Gastroesophageal sphincter (tissue), 4 donors: ENCODE data around the gene MET. TPM values are rescaled to one million over a fixed set of nuclear protein-coding genes. Genes with fewer than 3 reads are reported as not detected.
"Not testable (repeated sequence)": the region's sequence is repeated elsewhere in the genome, so short reads cannot be mapped to it uniquely, and the experiment has no call there.

ENCODE experiments used
- ATAC-seq: fragments of 150-250 bp; one replicate; pipeline ENCODE4 v1.9.1; 2016; ENCODE audit warnings: mild to moderate bottlenecking, moderate library complexity
- H3K27ac ChIP-seq, 4 donors: fragments of 200-600 bp; sonication (generic) in 3 of 4; 1 replicate in 3 of 4; 2 replicates in 1 of 4; pipeline ENCODE4 v1.5.1; 2016 to 2019
- H3K27me3 ChIP-seq: fragments of 200-600 bp; sonication (generic); one replicate; pipeline ENCODE4 v1.5.1; 2019
- H3K36me3 ChIP-seq, 2 donors: fragments of 200-600 bp; sonication (generic); one replicate each; pipeline ENCODE4 v1.5.1; 2019; ENCODE audit warnings: control low read depth in 1 of 2
- H3K4me1 ChIP-seq, 3 donors: fragments of 200-600 bp; sonication (generic); 1 replicate in 2 of 3; 2 replicates in 1 of 3; pipeline ENCODE4 v1.5.1; 2016 to 2019; ENCODE audit warnings: control low read depth in 2 of 3
- H3K4me3 ChIP-seq, 2 donors: fragments of 200-600 bp; sonication (generic); one replicate each; pipeline ENCODE4 v1.5.1; 2019; ENCODE audit warnings: mild to moderate bottlenecking in 1 of 2, moderate library complexity in 1 of 2
- H3K9me3 ChIP-seq, 3 donors: fragments of 200-600 bp; sonication (generic); one replicate each; pipeline ENCODE4 v1.5.1; 2017 to 2019; ENCODE audit warnings: control low read depth in 2 of 3
- EP300 ChIP-seq: sonication (generic); formaldehyde crosslinking; IDR thresholded peaks from one replicate; pipeline ENCODE4 v1.6.1; 2017; ENCODE audit warnings: antibody characterized with exemption, mild to moderate bottlenecking
- POLR2A ChIP-seq, 2 donors: fragments of 450-650 bp; IDR thresholded peaks; one replicate each; pipeline ENCODE4 v1.6.1; 2017; ENCODE audit warnings: antibody characterized with exemption in 2 of 2, mild to moderate bottlenecking in 2 of 2, moderate library complexity in 1 of 2
- POLR2AphosphoS5 ChIP-seq: sonication (generic); formaldehyde crosslinking; IDR thresholded peaks from one replicate; pipeline ENCODE4 v1.6.1; 2017; ENCODE audit warnings: antibody characterized with exemption
- WGBS, 2 donors: methylation state at CpG; one replicate each; pipeline ENCODE4 v1.1.5; 2018; ENCODE audit warnings: low coverage in 1 of 2; 5-methylcytosine and 5-hydroxymethylcytosine counted together
- total RNA-seq, 4 donors: library from RNA; depleted of rRNA; stranded (reverse); fragments of >200 nt; gene quantifications; one replicate each; pipeline ENCODE4 v1.1.0, GENCODE V29; 2016
- TF ChIP-seq, protein P1 (sequence below), 4 experiments: fragments of 200-600 bp in 2 of 4; fragments of 450-650 bp in 2 of 4; sonication (generic) in 1 of 4; IDR thresholded peaks; one replicate each; pipeline ENCODE4 v1.5.1; 2017 to 2019; ENCODE audit warnings: antibody characterized with exemption in 4 of 4, mild to moderate bottlenecking in 2 of 4, moderate library complexity in 2 of 4

MET gene
- total RNA-seq, 4 donors from 2014 or later = 5.8 to 27.2 (median 21.3) TPM

DNA sequence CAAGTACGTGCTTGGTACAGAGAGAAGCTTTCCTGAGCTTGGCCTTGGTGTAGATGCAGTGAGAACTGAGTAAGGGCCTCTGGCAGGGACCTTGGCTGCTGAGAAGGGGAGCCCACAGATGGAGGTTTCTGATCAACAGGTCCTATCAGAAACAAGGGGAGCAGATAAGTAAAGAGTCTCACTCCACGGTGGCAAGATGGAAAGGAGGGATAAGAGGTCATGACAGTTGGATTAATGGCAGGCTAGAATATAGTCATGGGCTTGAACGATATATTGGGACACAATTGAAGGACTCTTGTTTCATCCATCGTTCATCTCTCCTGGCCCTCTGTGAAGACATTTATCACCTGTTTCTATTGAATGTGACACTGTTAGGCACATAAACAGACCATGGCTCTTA lies 41.5 kb downstream of the MET start:
- Histone ChIP-seq H3K4me1 (peaks cover 0 to 8% (median 0%) of the 10 kb centered on the region in 3 donors), H3K9me3 (no peaks in the 10 kb centered on the region), H3K4me3 (no peak overlapping the region), H3K27ac (no peak overlapping the region), H3K36me3 (no peaks in the 10 kb centered on the region), H3K27me3 (no peaks in the 10 kb centered on the region)
- no peak for ATAC-seq
- WGBS, 2 donors = 68 to 85% methylated on average over 3 to 4 of the region's 4 CpGs
- TF ChIP-seq POLR2A (IDR thresholded peaks at IDR 0.05) (no peak), POLR2AphosphoS5 (no peak), EP300 (no peak)
- TF ChIP-seq, protein P1, sequence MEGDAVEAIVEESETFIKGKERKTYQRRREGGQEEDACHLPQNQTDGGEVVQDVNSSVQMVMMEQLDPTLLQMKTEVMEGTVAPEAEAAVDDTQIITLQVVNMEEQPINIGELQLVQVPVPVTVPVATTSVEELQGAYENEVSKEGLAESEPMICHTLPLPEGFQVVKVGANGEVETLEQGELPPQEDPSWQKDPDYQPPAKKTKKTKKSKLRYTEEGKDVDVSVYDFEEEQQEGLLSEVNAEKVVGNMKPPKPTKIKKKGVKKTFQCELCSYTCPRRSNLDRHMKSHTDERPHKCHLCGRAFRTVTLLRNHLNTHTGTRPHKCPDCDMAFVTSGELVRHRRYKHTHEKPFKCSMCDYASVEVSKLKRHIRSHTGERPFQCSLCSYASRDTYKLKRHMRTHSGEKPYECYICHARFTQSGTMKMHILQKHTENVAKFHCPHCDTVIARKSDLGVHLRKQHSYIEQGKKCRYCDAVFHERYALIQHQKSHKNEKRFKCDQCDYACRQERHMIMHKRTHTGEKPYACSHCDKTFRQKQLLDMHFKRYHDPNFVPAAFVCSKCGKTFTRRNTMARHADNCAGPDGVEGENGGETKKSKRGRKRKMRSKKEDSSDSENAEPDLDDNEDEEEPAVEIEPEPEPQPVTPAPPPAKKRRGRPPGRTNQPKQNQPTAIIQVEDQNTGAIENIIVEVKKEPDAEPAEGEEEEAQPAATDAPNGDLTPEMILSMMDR (IDR thresholded peaks at IDR 0.05) = no peak

DNA sequence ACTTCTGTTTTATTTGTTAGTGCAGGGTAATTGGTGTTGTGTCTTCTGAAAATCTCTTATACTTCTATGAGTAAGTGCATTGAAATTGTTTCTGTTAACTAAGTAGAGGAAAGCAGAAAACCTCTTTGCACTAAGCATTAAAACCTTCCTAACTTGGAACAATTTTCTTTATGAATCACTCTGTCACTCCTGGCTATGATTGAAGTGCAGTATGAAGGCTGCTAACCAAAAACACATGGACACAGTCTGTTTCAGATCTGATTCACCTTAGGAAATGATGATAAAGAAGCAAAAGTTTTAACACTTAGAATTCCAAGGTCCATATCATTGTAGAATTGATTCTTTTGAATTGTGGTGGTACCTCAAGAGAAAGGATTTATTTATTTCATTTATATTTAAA lies 41.9 kb downstream of the MET start:
- no peak for ATAC-seq
- Histone ChIP-seq H3K27ac (no peak overlapping the region), H3K36me3 (no peaks in the 10 kb centered on the region), H3K4me3 (no peak overlapping the region), H3K4me1 (peaks cover 0 to 8% (median 0%) of the 10 kb centered on the region in 3 donors), H3K27me3 (no peaks in the 10 kb centered on the region), H3K9me3 (no peaks in the 10 kb centered on the region)
- TF ChIP-seq EP300 (no peak), POLR2AphosphoS5 (no peak), POLR2A (IDR thresholded peaks at IDR 0.05) (no peak)
- TF ChIP-seq, protein P1 (IDR thresholded peaks at IDR 0.05) = no peak

DNA sequence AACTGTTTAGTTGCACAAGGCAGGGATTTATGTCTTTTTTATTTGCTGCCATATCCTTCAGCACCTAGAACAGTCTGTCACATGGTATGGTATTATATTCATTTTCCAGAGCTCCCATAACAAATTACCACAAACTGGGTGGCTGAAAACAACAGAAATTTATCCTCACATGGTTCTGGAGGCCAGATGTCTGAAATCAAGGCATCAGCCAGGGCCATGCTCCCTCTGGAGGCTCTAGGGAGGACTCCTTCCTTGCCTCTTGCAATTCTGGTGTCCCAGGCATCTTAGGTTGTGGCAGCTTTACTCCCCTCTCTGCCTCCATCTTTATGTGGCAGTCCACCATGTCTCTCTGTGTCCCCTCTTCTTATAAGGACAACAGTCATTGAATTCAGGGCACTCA lies 43.1 kb downstream of the MET start:
- H3K4me1 ChIP-seq = peaks cover 0 to 8% (median 0%) of the 10 kb centered on the region in 3 donors
- H3K36me3 ChIP-seq = no peaks in the 10 kb centered on the region
- H3K27ac ChIP-seq = no peak overlapping the region
- H3K27me3 ChIP-seq = no peaks in the 10 kb centered on the region
- no peak for ATAC-seq
- no peaks in the 10 kb centered on the region for H3K9me3 ChIP-seq
- TF ChIP-seq, protein P1 (IDR thresholded peaks at IDR 0.05) = no peak
- no peak for TF ChIP-seq POLR2AphosphoS5
- no peak for TF ChIP-seq EP300
- no peak for TF ChIP-seq POLR2A (IDR thresholded peaks at IDR 0.05)
- H3K4me3 ChIP-seq = no peak overlapping the region

DNA sequence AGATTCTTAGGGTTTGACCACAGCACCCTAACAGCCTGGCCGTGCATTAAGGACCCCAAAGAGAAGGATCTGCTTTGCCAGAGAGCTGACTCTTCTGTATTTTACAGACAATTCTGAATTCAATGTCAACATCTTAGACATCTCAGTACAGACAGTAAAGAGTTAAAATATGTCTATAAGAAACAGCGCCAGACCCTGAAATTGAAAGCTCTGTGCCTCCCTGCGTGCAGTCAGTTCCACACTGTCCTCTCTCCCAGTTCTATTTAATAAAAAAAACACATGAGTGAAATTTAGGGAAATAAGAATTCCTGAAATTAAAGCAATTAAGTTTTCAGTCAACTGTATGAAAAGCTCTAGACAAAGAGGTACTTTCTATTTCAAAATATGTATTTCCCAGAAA lies 45.1 kb downstream of the MET start:
- no peaks in the 10 kb centered on the region for H3K36me3 ChIP-seq
- H3K4me1 ChIP-seq = peaks cover 0 to 8% (median 0%) of the 10 kb centered on the region in 3 donors
- TF ChIP-seq EP300 (no peak), POLR2A (IDR thresholded peaks at IDR 0.05) (no peak), POLR2AphosphoS5 (no peak)
- TF ChIP-seq, protein P1 (IDR thresholded peaks at IDR 0.05) = no peak
- H3K4me3 ChIP-seq = no peak overlapping the region
- no peaks in the 10 kb centered on the region for H3K27me3 ChIP-seq
- no peak overlapping the region for H3K27ac ChIP-seq
- 29 to 35% methylated on average over 2 to 3 of the region's 3 CpGs for WGBS, 2 donors
- ATAC-seq = no peak
- H3K9me3 ChIP-seq = no peaks in the 10 kb centered on the region

DNA sequence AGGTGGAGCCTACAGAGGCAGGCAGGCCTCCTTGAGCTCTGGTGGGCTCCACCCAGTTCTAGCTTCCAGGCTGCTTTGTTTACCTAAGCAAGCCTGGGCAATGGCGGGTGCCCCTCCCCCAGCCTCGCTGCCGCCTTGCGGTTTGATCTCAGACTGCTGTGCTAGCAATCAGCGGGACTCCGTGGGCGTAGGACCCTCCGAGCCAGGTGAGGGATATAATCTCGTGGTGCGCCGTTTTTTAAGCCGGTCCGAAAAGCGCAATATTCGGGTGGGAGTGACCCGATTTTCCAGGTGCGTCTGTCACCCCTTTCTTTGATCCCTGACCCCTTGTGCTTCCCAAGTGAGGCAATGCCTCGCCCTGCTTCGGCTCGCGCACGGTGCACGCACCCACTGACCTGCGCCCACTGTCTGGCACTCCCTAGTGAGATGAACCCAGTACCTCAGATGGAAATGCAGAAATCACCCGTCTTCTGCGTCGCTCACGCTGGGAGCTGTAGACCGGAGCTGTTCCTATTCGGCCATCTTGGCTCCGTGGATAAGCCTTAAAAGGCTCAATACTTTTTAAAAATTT lies 52.0 kb downstream of the MET start:
- H3K4me3 ChIP-seq, H3K36me3 ChIP-seq, H3K9me3 ChIP-seq, ATAC-seq, H3K27me3 ChIP-seq, H3K27ac ChIP-seq: not testable (repeated sequence)
- WGBS, 2 donors = 93 to 100% methylated on average over 9 of the region's 31 CpGs
- H3K4me1 ChIP-seq = peaks cover 0 to 13% (median 0%) of the 10 kb centered on the region in 3 donors
